GM21786 (cell line): Measurements from ENCODE around the gene TNC.

Experiments used
- ATAC-seq: cut with Tn5 transposase; IDR thresholded peaks from one replicate; pipeline ENCODE4 v1.9.1; 2021; ENCODE audit not compliant: unreplicated experiment

TNC gene

DNA sequence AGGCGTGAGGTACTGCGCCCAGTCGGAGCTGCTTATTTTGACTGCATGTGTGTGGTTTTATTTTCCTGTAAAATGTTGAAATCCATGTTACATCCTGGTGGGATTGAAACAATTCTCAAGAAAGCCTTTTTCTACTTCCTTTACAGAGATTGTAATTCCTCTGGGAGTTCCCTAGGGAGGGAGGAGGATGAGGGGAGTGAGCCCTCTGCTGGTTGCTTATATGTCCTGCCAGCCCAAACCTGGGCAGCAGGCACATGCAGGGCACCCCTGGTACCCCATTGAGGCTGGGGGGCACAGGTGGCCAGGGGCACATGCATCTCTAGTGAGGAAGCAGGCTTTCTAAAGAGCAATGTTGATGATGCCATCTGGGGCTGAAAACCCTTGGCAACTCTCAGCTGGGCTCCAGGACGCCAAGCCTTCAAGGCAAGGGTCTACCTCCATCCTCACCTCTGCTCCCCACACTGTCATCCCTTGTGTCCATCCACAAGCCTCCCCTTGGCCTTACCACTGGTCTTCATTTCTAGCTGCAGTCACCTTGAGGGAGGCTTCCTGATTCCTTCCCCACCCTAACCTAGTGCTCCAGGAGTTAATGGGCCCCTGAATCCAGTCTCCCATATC lies 102.8 kb downstream of the TNC start:
- ATAC-seq: no peak

DNA sequence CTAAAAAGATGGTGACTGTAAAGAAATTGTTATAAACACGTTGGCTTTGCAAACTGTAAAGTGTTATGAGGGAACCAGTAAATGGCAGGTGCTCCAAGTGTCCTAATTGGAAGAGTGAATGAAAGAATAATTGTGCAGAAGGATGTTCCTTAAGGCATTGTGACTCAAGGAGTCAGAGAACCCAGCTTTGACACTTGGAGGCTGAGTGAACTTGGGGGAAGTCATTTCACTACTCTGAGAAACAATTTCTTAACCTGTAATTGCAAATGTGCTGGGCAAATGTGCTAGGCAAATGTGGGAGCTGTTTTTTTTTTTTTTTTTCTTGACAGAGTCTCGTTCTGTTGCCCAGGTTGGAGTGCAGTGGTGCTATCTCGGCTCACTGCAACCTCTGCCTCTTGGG lies 103.5 kb downstream of the TNC start:
- ATAC-seq: no peak

DNA sequence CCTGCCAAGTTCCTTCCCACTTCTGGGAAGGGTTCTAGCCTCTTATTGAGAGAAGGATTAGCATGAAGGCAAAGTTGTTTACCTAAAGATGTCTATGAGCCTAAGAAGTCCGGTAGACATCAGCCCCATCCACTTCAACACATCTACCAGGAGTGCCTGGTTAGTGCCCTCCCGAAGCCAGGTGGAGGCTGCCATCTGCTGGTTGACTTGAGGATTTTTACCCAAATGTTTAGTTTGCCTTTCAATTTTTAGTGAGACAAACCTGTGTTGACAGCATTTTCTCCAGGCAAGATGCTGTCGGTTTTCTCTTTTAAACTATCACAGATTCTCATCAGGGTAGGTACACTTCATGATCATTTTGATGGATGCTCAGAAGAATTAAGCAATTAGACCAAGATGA lies 104.0 kb downstream of the TNC start:
- ATAC-seq: peak; percentile 56

DNA sequence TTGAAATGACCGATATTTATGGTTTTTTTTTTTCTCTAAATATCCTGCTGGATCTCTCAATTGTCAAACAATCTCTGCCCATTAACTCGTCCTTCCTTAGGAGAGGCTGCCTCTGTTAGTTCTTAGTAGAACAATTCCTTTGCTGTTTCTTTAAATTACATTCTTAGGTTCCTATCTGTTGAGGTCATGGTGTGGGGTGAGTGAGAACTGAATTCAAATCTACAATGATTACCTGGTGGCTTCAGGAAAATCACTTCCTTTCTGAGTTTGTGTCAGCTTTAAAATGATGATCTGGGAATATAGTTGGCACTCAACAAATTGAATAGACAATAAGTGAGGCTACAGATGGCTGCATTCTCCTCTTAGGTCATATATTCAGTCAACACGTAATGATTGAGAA lies 105.5 kb downstream of the TNC start:
- no peak for ATAC-seq

DNA sequence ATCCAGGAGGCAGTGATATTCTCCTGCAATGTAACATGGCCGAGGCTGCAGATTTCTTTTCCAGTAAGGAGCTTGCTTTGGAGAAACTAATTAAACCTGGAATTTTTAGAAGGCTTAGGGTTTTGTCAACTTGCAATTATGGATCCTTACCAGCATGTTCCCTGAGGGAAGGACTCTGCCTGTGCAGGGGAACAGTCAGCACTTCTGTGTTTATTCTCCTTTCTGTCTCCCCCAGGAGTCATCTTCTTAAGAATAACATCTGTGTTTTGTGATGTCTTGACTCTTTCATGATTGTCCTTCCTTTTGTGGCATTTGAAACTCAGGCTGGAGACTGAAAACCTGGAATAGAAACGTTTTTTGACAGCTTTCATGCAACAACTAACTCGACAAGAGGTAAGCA lies 107.1 kb downstream of the TNC start:
- no peak for ATAC-seq

DNA sequence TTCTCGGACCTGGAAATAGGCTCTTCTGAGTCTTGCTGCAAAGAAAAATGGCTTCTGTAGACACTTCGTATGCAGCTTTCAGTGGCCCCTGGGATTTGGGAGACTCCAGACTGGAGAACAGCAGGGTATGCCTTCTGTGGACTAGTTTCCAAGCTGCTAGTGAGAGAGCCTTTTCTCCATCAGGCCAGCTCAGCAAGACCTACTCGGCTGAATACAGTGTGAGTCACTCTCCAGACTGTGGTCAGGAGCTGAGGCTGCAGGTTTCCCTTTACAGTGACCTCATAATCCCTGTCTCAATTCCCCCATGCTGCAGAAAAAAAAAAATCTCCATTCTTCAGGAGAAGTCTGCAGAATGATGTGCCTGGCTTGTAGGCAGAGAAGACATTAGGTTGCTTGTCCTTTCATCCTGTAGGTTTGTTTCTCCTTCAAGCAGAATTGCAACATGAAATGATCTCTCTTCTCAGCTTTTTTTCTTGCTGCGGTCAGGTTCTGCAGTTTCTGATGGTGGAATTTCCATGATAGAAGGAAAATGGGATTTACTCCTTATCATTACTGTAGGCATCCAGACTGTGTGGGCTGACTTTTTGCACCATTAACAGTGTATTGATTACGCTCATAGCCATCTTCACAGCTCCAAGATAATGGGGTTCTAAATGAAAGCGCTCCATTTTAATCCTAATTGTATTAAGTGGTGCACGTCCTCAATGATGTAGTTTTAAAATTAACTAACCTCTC lies 109.3 kb downstream of the TNC start:
- ATAC-seq: no peak

DNA sequence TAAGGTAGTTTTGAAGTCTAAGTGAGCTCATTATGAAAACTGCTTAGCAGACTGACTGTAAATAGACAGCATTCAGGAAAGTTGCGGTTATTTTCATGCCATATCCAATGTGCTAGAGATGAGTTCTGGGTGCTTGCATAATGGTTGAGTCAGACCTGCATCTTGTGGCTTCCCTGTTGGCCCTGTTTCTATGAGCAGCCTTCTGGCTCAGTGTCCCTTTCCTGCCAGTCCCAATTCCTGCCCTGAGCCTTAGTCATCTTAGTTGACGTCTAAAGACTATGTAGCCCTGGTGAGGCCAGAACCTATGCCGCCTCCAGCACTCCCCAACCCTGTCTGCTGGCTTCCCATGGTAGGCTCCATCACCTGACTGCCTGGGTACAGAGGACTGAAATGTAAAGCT lies 111.3 kb downstream of the TNC start:
- no peak for ATAC-seq

DNA sequence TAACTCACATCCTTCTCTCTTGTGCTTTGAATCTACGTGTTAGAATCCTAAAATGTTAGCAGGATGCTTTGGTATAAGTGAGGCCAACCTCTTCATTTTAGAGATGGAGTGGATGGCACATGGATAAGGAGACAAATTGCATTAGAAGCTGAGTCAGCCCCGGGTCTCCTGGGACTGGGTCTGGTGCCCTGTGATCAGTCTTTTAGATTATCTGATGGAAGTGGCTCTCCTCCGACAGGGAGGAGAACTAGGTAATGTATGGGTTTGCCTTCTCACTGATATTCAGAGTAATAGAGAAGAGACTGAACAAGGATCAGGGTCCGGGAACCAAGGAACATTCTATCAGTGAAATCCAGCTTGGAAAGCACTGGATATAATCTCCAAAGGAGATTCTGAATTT lies 112.6 kb downstream of the TNC start:
- no peak for ATAC-seq

DNA sequence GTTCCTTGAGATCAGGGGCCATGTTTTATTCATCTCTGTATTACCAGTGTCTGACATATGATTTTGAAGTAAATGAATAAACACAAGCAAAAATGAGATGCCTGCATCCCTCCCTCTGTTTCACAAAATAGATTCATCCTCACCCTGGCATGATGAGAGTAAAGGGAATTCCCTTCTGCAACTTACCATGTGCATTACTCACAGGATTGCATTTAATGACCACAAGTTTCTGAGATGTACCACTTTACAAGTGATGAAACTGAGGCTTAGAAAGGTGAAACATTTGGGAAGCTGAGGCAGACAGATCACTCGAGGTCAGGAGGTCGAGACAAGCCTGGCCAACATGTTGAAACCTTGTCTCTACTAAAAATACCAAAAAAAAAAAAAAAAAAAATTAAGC lies 113.4 kb downstream of the TNC start:
- ATAC-seq: no peak

DNA sequence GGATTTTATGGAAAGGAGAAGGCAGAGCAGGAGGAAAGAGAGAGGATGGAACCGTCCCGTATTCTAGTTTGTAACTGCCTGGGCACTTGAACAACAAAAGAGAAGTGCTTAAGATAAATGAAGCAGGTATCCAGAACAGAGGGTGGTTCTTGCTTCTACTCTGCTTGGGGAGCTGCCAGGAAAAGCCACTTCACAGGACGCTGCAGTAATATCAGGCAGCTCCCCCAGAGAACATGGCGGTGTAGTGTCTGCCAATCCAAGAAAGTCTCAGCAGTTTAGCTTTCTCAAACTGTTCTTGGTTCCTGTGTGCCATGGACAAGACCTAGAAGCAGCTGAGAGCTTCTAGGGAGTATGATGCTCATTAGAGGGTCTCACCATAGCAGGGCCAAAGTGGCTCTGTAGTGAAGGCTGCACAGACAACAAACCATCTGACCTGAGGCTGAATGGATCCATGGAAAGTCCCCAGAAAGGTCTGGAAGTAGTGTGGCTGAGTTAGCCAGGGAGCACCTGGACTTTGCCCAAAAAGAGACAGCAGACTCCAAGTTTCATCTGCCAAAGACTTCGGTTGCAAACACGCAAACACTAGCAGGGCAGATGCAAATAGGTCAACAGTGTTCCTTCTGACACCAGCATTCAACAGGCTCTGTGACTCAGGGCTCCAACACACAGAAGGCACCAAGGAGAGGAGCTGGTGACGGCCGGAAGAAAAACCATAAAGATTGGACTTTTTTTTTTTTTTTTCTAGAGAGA lies 115.4 kb downstream of the TNC start:
- ATAC-seq: no peak

DNA sequence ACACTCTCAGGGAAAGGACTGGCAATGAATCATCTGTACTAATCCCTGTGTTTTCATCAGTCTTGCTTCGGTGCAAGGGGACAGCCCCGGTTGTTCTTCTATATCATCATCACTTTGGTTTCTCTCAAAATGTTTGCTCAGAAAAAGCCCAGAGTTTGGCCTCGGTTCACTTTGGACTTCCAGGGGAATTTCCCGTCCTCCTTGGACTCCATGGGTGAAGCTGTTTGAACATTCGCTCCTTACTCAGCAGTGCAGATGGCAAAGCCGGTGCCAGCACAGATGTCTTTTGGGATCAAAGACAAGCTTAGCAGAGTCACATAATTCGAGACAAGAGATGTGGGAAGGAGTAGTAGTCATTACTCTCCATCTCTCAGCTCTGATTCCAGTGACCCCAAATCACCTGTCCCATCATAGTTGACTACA lies 117.7 kb downstream of the TNC start:
- ATAC-seq: no peak

DNA sequence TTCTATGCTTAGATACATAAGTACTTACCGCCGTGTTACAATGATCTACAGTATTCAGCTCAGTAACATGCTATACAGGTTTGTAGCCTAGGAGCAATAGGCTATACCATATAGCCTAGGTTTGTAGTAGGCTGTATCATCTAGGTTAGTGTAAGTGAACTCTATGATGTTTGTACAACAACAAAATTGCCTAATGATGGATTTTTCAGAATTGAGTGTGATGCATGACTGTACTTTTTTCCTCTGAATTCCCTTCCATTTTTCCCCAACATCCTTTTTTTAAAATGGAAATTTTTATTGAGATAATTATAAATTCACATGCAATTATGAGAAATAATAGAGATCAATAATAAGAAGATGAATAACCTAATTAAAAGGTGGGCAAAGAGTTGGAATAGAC lies 119.6 kb downstream of the TNC start:
- no peak for ATAC-seq

DNA sequence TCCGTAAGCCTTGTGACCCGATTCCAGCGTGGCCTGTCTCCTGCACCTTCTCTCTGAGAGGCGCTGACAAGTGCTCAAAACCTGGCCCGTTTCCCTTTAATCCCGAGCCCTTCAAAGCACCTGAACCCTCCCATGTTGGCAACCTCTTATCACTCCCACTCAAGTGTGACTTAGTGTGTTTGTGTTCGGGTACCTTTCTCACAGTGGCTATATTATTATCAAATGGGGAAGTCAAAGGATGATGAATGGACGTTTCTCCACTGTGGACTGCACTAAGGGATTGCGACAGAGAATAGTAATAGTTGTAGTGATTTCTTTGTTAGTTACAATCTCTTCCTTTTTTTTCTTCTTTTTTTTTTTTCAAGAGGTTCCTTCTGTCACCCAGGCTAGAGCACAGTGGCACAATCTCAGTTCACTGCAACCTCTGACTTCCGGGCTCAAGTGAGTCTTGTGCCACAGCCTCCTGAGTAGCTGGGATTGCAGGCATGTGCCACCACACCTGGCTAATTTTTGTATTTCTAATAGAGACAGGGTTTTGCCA lies 122.2 kb downstream of the TNC start:
- no peak for ATAC-seq

DNA sequence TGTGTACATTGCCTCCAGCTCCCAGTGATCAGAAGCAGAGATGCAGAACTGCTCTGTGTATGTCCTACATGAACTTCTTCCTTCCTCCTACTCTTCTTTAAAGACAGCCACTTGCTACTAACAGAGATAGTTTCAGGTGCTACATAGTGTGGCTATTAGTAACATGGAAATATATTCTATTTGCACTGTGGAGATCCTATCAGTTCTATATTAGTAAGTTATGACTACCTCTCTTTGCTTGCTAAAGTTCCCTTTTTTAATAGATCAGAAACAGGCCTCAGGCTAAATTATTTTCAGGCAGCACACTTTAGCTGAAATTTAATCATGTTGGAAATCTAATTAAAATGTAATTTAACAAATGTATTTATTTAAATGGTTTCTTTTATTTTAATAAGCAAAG lies 123.2 kb downstream of the TNC start:
- no peak for ATAC-seq

DNA sequence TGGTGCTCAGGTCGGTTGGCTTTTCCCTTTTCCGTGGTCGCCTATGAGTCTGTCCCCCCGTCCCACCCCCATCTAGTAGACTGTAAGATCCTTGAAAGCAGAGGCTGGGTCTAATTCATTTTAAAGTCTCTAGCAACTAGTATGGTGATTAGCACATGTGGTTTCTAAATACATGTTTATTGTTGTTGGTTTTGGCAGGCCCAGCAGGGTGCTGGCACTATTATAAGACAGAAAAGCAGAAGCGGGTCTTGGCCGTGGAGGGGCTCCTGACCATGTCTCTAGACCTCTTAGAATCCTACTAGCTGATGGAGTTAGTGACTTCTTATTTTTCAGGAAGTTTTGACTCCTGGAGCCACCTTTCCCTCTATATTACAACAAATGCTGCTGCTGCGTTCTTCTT lies 126.1 kb downstream of the TNC start:
- ATAC-seq: no peak

DNA sequence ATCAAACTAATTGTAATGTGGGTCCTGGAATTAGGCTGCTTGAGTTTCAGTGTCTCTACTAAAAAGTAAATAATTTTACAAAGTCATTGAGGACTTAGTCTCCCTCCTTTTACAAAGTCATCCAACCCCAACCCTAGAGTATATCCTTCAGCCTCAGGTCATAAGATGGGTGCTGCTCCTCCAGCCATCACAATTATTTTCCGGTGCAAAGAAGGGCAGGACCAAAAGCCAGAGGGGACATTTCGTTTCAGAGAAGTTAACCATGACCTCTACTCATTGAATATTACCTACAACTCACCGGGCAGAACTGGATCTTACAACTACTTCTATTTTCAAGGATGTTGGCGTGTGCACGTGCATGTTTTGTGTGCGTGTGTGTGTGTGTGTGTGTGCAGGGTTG lies 127.1 kb downstream of the TNC start:
- ATAC-seq: no peak

DNA sequence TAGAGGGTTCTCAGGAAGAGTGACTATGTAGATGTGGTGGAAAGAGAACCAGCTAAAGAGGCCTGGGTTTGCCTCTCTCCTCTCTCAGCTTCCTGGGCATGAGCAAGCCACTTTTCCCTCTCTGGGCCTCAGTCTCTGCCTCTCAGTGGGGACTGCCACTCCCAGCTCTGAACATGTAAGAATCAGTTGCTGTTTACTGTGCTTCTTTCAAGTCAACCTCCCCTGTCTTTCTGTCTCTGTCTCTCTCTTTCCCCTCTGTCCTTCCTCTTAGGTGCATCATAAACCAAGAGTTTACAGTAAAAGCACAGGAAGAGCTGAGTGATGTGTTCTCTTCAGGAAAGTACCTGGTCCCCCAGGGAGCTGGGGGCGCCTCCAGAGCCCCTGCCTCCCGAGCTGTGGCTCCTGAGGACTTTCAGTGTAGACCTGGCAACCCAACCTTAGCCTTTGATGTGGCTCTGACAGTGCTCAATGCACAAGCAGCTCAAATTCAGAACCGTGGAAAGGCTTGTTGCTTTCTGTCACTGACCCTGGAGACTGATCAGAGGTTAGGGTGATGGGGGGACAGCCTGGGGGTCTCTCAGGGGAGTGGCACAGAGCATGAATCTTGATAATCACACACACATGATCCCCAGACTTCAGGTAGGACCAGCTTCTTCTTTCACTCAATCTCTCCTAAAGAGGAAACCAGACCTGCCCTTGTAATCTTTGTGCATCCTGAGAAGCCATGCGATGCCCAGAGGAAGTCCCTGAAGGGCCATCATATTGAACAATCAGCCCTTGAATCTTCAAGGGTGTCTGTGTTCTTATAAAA lies 128.2 kb downstream of the TNC start:
- ATAC-seq: no peak

DNA sequence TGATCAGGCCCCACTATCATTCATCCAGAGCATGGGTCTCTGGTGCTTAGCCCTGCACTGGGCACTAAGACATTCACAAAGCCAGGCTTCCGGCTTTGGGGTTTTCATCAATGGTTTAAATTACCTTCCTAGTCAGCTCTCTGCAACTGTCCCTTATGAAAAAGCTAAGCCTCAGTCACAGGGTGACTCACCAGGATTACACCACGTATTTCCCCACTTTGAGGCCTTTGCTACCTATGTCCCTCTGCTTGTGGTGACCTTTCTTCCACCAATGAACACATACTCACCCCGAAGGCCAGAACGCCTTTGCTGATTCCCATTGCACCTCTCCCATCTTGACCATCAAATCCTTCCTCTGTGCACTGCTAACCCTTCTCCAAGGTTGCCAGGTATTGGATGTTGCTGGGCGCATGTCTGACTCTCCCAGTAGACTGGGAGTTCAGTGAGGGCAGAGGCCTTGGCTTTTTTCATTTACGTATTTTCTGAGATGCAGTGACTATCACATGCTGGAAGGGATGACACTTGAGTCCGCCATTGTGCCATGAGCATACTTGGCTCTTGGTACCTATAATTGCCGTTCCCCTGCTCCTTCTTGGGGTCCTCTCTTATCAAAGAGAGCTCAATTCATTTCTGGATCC lies 128.9 kb downstream of the TNC start:
- peak; percentile 29 for ATAC-seq

DNA sequence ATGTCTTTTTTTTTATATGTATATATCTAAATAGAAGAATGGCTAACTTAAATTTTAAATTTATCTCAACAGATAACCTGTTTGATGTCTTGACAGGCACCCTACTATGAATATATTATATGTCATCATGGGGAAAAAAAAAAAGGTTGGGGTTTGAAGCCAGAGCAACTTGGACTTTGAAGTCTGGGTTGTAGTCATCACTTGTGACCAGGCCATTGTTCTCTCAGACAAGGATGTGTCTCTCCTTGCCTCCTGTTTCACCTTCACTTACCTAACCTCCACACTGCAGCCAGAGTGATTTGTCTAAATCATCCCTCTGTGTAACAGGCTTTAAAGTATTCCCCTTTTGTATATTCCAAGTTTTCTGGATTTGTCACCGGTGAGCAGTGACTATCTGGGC lies 130.8 kb downstream of the TNC start:
- ATAC-seq: no peak

DNA sequence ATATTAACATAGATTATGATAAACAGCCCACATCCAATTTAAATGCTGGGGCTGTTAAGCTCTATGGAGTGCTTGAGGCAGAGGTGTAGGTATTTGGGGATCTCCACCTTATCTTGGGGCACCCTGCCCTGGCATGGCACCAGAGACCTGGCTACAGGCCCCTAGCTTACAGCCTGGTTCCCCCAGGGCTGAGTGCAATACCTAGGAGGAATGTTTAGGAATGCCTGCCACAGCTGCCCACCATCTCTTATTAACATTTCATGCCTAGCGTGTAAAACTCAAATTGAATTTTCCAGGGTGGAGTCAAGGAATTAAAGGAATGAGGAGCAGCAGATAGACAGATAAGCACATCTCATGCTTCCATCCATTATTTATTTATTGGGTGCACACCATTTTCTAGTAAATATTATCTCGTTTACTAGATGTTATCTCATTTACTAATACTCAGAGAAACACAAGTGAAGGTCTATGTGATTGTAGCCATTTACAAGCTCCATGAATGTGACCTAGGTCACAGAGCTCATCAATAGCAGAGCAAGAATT lies 131.9 kb downstream of the TNC start:
- no peak for ATAC-seq
